HepG2 (cell line): ENCODE measurements around the gene SORD. TPM values are rescaled to one million over a fixed set of nuclear protein-coding genes. Genes with fewer than 3 reads are reported as not detected.
"Not testable (repeated sequence)": the region's sequence is repeated elsewhere in the genome, so short reads cannot be mapped to it uniquely, and the experiment has no call there.

ENCODE experiments used
- ATAC-seq: fragments of 200-7000 bp; cut with Tn5 transposase; 3 replicates; pipeline ENCODE4 v1.9.1; 2020; ENCODE audit warnings: mild to moderate bottlenecking, moderate library complexity
- BruUV-seq: library from RNA; stranded (reverse); fragments of 400-500 nt; replicated peaks from 2 replicates; lab custom pipeline; 2021; lab: Mats Ljungman, UMichigan
- CTCF ChIA-PET: fragments of 300-600 bp; formaldehyde crosslinking; extraction: SDS; loops from one replicate; lab custom pipeline; 2021; ENCODE audit warnings: low total read pairs, inconsistent platforms, low intra/inter-chr PET ratio; lab: Yijun Ruan, JAX
- POLR2A ChIA-PET: fragments of 350-600 bp; sonication (Branson Sonifier 250); formaldehyde crosslinking; loops from one replicate; lab custom pipeline; 2020; ENCODE audit warnings: antibody characterized with exemption, inconsistent platforms; lab: Yijun Ruan, JAX
- DNase-seq: peaks from one replicate; pipeline ENCODE4 v3.0.0-alpha.2; 2015; ENCODE audit warnings: low spot score
- FAIRE-seq: peaks from 3 replicates; lab custom pipeline; 2011; peaks lifted over from hg19 to GRCh38; lab: Jason Lieb, UNC
- H2AFZ ChIP-seq: one replicate; pipeline ENCODE4 v1.6.1; 2011; ENCODE audit warnings: low read length, inconsistent platforms
- H3K27ac ChIP-seq: fragments of 300-600 bp; 3 replicates; pipeline ENCODE4 v1.8.0; 2011; ENCODE audit warnings: mixed run types, mild to moderate bottlenecking, mixed read lengths, low read length, inconsistent platforms; ENCODE audit not compliant: insufficient read depth; ENCODE audit errors: extremely low read length
- H3K27me3 ChIP-seq, 2 experiments: fragments of 200-600 bp in 1 of 2; 2 replicates in 1 of 2; 3 replicates in 1 of 2; pipeline versions ENCODE4 v1.6.0 to v1.8.0; 2011; ENCODE audit warnings: low read length in 2 of 2, mild to moderate bottlenecking in 2 of 2, moderate library complexity in 2 of 2, inconsistent platforms in 1 of 2; ENCODE audit not compliant: insufficient read depth in 2 of 2, control insufficient read depth in 1 of 2
- H3K36me3 ChIP-seq, 2 experiments: fragments of 200-600 bp in 1 of 2; replicated peaks in 1 of 2; 2 replicates in 1 of 2; 3 replicates in 1 of 2; pipeline versions ENCODE4 v1.5.1 to v1.8.0; 2011; ENCODE audit warnings: low read length in 2 of 2, inconsistent platforms in 1 of 2; ENCODE audit not compliant: insufficient read depth in 2 of 2, control insufficient read depth in 1 of 2
- H3K4me1 ChIP-seq: 2 replicates; pipeline ENCODE4 v1.5.1; 2012; ENCODE audit warnings: low read length, inconsistent platforms; ENCODE audit not compliant: insufficient read depth
- H3K4me2 ChIP-seq: 2 replicates; pipeline ENCODE4 v1.6.0; 2011; ENCODE audit warnings: low read depth, low read length, inconsistent platforms
- H3K4me3 ChIP-seq, 3 experiments: fragments of 200-600 bp in 1 of 3; sonication (generic), shearing (Covaris generic) in 1 of 3; replicated peaks in 1 of 3; 2 replicates each; pipeline ENCODE4 v1.5.1; 2011 to 2016; ENCODE audit warnings: low read length in 3 of 3, inconsistent platforms in 2 of 3, low read depth in 2 of 3, mild to moderate bottlenecking in 2 of 3, control low read depth in 1 of 3, mixed read lengths in 1 of 3; ENCODE audit not compliant: insufficient read depth in 1 of 3
- H3K79me2 ChIP-seq: one replicate; pipeline ENCODE4 v1.6.1; 2011; ENCODE audit warnings: low read length, inconsistent platforms; ENCODE audit not compliant: insufficient read depth
- H3K9ac ChIP-seq: 2 replicates; pipeline ENCODE4 v1.6.0; 2011; ENCODE audit warnings: mild to moderate bottlenecking, low read depth, low read length, inconsistent platforms; ENCODE audit not compliant: insufficient read depth
- H3K9me3 ChIP-seq: 2 replicates; pipeline ENCODE4 v1.5.1; 2012; ENCODE audit warnings: mild to moderate bottlenecking, low read length
- H4K20me1 ChIP-seq: 2 replicates; pipeline ENCODE4 v1.6.0; 2011; ENCODE audit warnings: inconsistent platforms, mild to moderate bottlenecking, low read length, moderate library complexity; ENCODE audit not compliant: insufficient read depth
- HOXA3 ChIP-seq: sonication (generic); formaldehyde crosslinking; IDR thresholded peaks from 2 replicates; pipeline ENCODE4 v1.5.0; 2020; ENCODE audit warnings: missing genetic modification reagents
- KDM2A ChIP-seq: sonication (generic); formaldehyde crosslinking; IDR thresholded peaks from 2 replicates; pipeline ENCODE4 v1.4.0; 2020; ENCODE audit warnings: low read depth, missing genetic modification reagents, borderline replicate concordance
- ZBTB38 ChIP-seq: sonication (generic); formaldehyde crosslinking; IDR thresholded peaks from 2 replicates; pipeline ENCODE4 v1.5.1; 2020; ENCODE audit warnings: mild to moderate bottlenecking, missing genetic modification reagents
- ZNF687 ChIP-seq: sonication (generic); formaldehyde crosslinking; IDR thresholded peaks from 2 replicates; pipeline ENCODE4 v1.5.1; 2020; ENCODE audit warnings: mild to moderate bottlenecking, missing genetic modification reagents, moderate library complexity
- WGBS: methylation state at CpG from one replicate; pipeline ENCODE4 v1.1.6; 2017; ENCODE audit warnings: low lambda C conversion rate; 5-methylcytosine and 5-hydroxymethylcytosine counted together
- in situ Hi-C: cut with HindIII; loops from 2 replicates; pipeline ENCODE4 v1.10.0; 2017; ENCODE audit warnings: low pct_unique_long_range_greater_than_20kb; ENCODE audit not compliant: extremely low pct_ligation_motif_present
- intact Hi-C: fragments of 100-400 bp; cut with micrococcal nuclease; formaldehyde crosslinking; loops from one replicate; pipeline ENCODE4 v1.10.0; 2022; ENCODE audit not compliant: unreplicated experiment
- polyA plus RNA-seq, 8 experiments: library from polyadenylated mRNA; depleted of rRNA in 3 of 8; stranded (reverse) in 7 of 8; unstranded in 1 of 8; fragments of >200 nt; fragmentation: Illumina TruSeq in 4 of 8; extraction: Trizol in 4 of 8; gene quantifications; 2 replicates each; pipeline versions ENCODE4 v1.2.1 to v1.2.3, GENCODE V29; 2011 to 2016; ENCODE audit warnings: low read depth in 4 of 8, missing spikeins in 1 of 8, mixed read lengths in 1 of 8; ENCODE audit not compliant: insufficient read depth in 1 of 8
- total RNA-seq, 5 experiments: library from RNA; depleted of rRNA; stranded (reverse); fragments of >200 nt; fragmentation: Illumina TruSeq; extraction: Trizol; gene quantifications; 2 replicates each; pipeline ENCODE4 v1.2.3, GENCODE V29; 2016; ENCODE audit warnings: low read depth in 1 of 5
- TF ChIP-seq, protein P1 (sequence below): sonication (generic); formaldehyde crosslinking; IDR thresholded peaks from 2 replicates; pipeline ENCODE4 v1.4.0; 2020; ENCODE audit warnings: missing genetic modification reagents
- TF ChIP-seq, protein P2 (sequence below), 2 experiments: sonication (generic) in 1 of 2; formaldehyde crosslinking in 1 of 2; IDR thresholded peaks; 2 replicates each; pipeline versions ENCODE4 v1.4.0 to v1.6.1; 2018 to 2020; ENCODE audit warnings: missing genetic modification reagents in 2 of 2, borderline replicate concordance in 1 of 2, low read depth in 1 of 2, mild to moderate bottlenecking in 1 of 2, missing biosample characterization in 1 of 2

The SORD gene
- total and polyA plus RNA-seq, 2 of the 13 experiments (the other 11 are each of a cell fraction or from before 2014, with no cell fraction given) = 59.1 to 95.3 TPM

- POLR2A ChIA-PET = interaction anchor here (2.0 kb wide), 1 partner anchor 41 kb away, joined by 6 read pairs; no protein-coding TSS in a partner anchor
- Histone ChIP-seq H3K4me3 (peak overlapping the region in 1 of 3 experiments; percentile 41; a peak in 1 of 6 replicates), H3K4me1 (peaks cover 63% of the 10 kb centered on the region), H3K9ac (0 out of 2 replicates have a peak overlapping the region, but pooled peaks have one; percentile 22)
- whole genome bisulfite sequencing = 86% methylated on average over 6 of the region's 9 CpGs
- H3K9me3 ChIP-seq, H3K36me3 ChIP-seq, H4K20me1 ChIP-seq, H2AFZ ChIP-seq, CTCF ChIA-PET: not testable (repeated sequence)
- peak; percentile 22; the same call in 1 of the 2 replicates for TF ChIP-seq ZNF687 (CRISPR knock-in tag)
- TF ChIP-seq, protein P1, sequence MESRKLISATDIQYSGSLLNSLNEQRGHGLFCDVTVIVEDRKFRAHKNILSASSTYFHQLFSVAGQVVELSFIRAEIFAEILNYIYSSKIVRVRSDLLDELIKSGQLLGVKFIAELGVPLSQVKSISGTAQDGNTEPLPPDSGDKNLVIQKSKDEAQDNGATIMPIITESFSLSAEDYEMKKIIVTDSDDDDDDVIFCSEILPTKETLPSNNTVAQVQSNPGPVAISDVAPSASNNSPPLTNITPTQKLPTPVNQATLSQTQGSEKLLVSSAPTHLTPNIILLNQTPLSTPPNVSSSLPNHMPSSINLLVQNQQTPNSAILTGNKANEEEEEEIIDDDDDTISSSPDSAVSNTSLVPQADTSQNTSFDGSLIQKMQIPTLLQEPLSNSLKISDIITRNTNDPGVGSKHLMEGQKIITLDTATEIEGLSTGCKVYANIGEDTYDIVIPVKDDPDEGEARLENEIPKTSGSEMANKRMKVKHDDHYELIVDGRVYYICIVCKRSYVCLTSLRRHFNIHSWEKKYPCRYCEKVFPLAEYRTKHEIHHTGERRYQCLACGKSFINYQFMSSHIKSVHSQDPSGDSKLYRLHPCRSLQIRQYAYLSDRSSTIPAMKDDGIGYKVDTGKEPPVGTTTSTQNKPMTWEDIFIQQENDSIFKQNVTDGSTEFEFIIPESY = peak; percentile 66; the same call in 1 of the 2 replicates
- TF ChIP-seq ZBTB38 = peak; percentile 76; the same call in 1 of the 2 replicates
- TF ChIP-seq, protein P2, sequence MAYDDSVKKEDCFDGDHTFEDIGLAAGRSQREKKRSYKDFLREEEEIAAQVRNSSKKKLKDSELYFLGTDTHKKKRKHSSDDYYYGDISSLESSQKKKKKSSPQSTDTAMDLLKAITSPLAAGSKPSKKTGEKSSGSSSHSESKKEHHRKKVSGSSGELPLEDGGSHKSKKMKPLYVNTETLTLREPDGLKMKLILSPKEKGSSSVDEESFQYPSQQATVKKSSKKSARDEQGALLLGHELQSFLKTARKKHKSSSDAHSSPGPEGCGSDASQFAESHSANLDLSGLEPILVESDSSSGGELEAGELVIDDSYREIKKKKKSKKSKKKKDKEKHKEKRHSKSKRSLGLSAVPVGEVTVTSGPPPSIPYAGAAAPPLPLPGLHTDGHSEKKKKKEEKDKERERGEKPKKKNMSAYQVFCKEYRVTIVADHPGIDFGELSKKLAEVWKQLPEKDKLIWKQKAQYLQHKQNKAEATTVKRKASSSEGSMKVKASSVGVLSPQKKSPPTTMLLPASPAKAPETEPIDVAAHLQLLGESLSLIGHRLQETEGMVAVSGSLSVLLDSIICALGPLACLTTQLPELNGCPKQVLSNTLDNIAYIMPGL (CRISPR knock-in tag; IDR thresholded peaks at IDR 0.05; ENCODE audit: borderline replicate concordance in 1 of 2, low read depth in 1 of 2) = 0 out of 4 replicates have a peak, but pooled peaks of 1 of the 2 experiments have one; percentile 3
- TF ChIP-seq HOXA3 = peak; percentile 7; the same call in 1 of the 2 replicates
- TF ChIP-seq KDM2A (CRISPR knock-in tag) = 0 out of 2 replicates have a peak, but pooled peaks have one; percentile 27
- TF ChIP-seq, all 625 proteins: peak for 6; not testable (repeated sequence) for 619
- H3K4me2 ChIP-seq = peak overlapping the region; percentile 79
- ATAC-seq, FAIRE-seq, H3K27me3 ChIP-seq, DNase-seq, in situ Hi-C loops, BruUV-seq: not testable (repeated sequence)
- intact Hi-C loops = loop anchor here (5.0 kb wide), 1 partner anchor 39 kb away; no protein-coding TSS in a partner anchor
- peak overlapping the region; percentile 27 for H3K27ac ChIP-seq
- peaks cover 23% of the 10 kb centered on the region for H3K79me2 ChIP-seq
Measured at GRCh38 chr15:45020901-45021259, 2.1 kb upstream of the SORD start.
